ENCODE data around the gene TMEM229B. TPM values are rescaled to one million over a fixed set of nuclear protein-coding genes. Genes with fewer than 3 reads are reported as not detected.

TMEM229B gene
- total and polyA plus RNA-seq, 2 of the 4 experiments (the other 2 are of a cell fraction): under 0.01 TPM; not detected in 1

GRCh38 chr14:67441672-67442071 is 46.8 kb downstream of the TMEM229B start:
- dilution Hi-C loops (cut with HindIII; ENCODE audit: low sequenced_read_pairs, unreplicated experiment) (no loop called here), in situ Hi-C loops (cut with MboI; ENCODE audit: low sequenced_read_pairs) (loop anchor here (10.0 to 25.0 kb wide), 2 partner anchors 113 to 271 kb away; partner anchors contain the start of gene RDH12), intact Hi-C loops (cut with micrococcal nuclease) (no loop called here)
- Histone ChIP-seq H2BK120ac (ENCODE audit: low read depth, low read length) (no peak overlapping the region), H2AK9ac (replicated peaks; ENCODE audit: low read depth, low read length, poor library complexity) (no peak overlapping the region), H3K18ac (ENCODE audit: low read depth, low read length) (no peak overlapping the region), H2AFZ (replicated peaks; ENCODE audit: low read length, poor library complexity) (peak overlapping the region; percentile 41), H3K9me3 (ENCODE audit: control insufficient read depth, insufficient read depth, low read length) (no peaks in the 10 kb centered on the region), H3K4me3 (ENCODE audit: insufficient read depth, low read depth, low read length) (no peak overlapping the region), H2BK5ac (ENCODE audit: low read depth, low read length, poor library complexity, severe bottlenecking) (no peak overlapping the region), H3K36me3 (ENCODE audit: control insufficient read depth, insufficient read depth, low read length) (no peaks in the 10 kb centered on the region), H4K5ac (ENCODE audit: low read depth, low read length) (no peak overlapping the region), H3K27me3 (ENCODE audit: control insufficient read depth, insufficient read depth, low read length) (peaks cover 43% of the 10 kb centered on the region), H4K20me1 (ENCODE audit: insufficient read depth, low read length) (no peaks in the 10 kb centered on the region), H4K91ac (ENCODE audit: insufficient read depth, low read depth, low read length) (no peak overlapping the region), H3K4me2 (ENCODE audit: low read depth, low read length) (no peak overlapping the region), H4K8ac (ENCODE audit: low read depth in 2 of 2, low read length in 2 of 2) (no peak overlapping the region), H3K4ac (ENCODE audit: low read depth, low read length) (no peak overlapping the region), H3K14ac (replicated peaks; ENCODE audit: low read depth, low read length) (no peak overlapping the region), H3K9ac (ENCODE audit: low read depth, low read length) (no peak overlapping the region), H2BK15ac (ENCODE audit: low read depth, low read length) (no peak overlapping the region), H2BK20ac (ENCODE audit: low read depth, low read length) (no peak overlapping the region), H2AK5ac (ENCODE audit: low read depth, low read length) (no peak overlapping the region), H3K79me1 (ENCODE audit: low read depth in 1 of 2, low read length in 2 of 2) (no peaks in the 10 kb centered on the region), H3K4me1 (ENCODE audit: control insufficient read depth, insufficient read depth, low read length) (no peaks in the 10 kb centered on the region), H3K56ac (ENCODE audit: extremely low read depth, insufficient read depth, low read length) (no peak overlapping the region), H3K9me1 (ENCODE audit: insufficient read depth, low read length) (no peaks in the 10 kb centered on the region), H3K27ac (ENCODE audit: insufficient read depth, low read length) (no peak overlapping the region), H3K23ac (ENCODE audit: low read depth, low read length) (no peak overlapping the region)
- ATAC-seq (ENCODE audit: low read depth): no peak
- no TSS peak for BruUV-seq (replicated peaks)
- ChIA-PET CTCF (no interaction called here), POLR2A (ENCODE audit: unreplicated experiment) (no interaction called here)
- WGBS, 2 experiments (ENCODE audit: extremely low coverage in 2 of 2, insufficient read length in 1 of 2): 80% methylated on average over 4 of the region's 8 CpGs; no CpG with 5 or more reads in 1 of the 2 experiments
- DNase-seq: no peak
- TF ChIP-seq RCOR1 (IDR thresholded peaks at IDR 0.05; ENCODE audit: insufficient replicate concordance, low read length) (no peak), MAFK (IDR thresholded peaks at IDR 0.05; ENCODE audit: low read depth, low read length) (no peak), CEBPB (IDR thresholded peaks at IDR 0.05; ENCODE audit: low read depth, low read length) (no peak), RFX5 (IDR thresholded peaks at IDR 0.05; ENCODE audit: low read depth, low read length) (no peak), BHLHE40 (IDR thresholded peaks at IDR 0.05; ENCODE audit: low read depth, low read length) (no peak), CHD1 (IDR thresholded peaks at IDR 0.05; ENCODE audit: low read depth, low read length) (no peak)
- TF ChIP-seq, protein P1, sequence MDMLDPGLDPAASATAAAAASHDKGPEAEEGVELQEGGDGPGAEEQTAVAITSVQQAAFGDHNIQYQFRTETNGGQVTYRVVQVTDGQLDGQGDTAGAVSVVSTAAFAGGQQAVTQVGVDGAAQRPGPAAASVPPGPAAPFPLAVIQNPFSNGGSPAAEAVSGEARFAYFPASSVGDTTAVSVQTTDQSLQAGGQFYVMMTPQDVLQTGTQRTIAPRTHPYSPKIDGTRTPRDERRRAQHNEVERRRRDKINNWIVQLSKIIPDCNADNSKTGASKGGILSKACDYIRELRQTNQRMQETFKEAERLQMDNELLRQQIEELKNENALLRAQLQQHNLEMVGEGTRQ (IDR thresholded peaks at IDR 0.05; ENCODE audit: low read depth, low read length): no peak
